ENCODE measurements around the gene BCL2A1.

GRCh38 chr15:79933231-79933630, 37.8 kb downstream of the BCL2A1 start:
- TF ChIP-seq CTCF (IDR thresholded peaks at IDR 0.05) (no peak), POLR2AphosphoS5 (IDR thresholded peaks at IDR 0.05; ENCODE audit: low read depth, low read length) (no peak), REST (IDR thresholded peaks at IDR 0.05; ENCODE audit: insufficient read depth in 1 of 2, low read depth in 2 of 2, low read length in 1 of 2) (no peak), SIN3A (IDR thresholded peaks at IDR 0.05; ENCODE audit: borderline replicate concordance, insufficient read depth, low read depth, low read length) (no peak)
